Parathyroid adenoma (tissue), 2 donors: Measurements from ENCODE around the gene TMSB15C.
"Not testable (repeated sequence)": the region's sequence is repeated elsewhere in the genome, so short reads cannot be mapped to it uniquely, and the experiment has no call there.

Source experiments
- H2AFZ ChIP-seq: fragments of 300-600 bp; sonication (generic); one replicate; pipeline ENCODE4 v1.7.0; 2017; ENCODE audit warnings: antibody characterized with exemption, mild to moderate bottlenecking
- H3K27ac ChIP-seq: fragments of 300-600 bp; sonication (generic); one replicate; pipeline ENCODE4 v1.7.0; 2017
- H3K27me3 ChIP-seq: fragments of 300-600 bp; sonication (generic); one replicate; pipeline ENCODE4 v1.7.0; 2017; ENCODE audit warnings: low read length; ENCODE audit not compliant: control insufficient read depth, insufficient read depth
- H3K36me3 ChIP-seq: fragments of 300-600 bp; sonication (generic); one replicate; pipeline ENCODE4 v1.7.0; 2017; ENCODE audit warnings: low read length; ENCODE audit not compliant: control insufficient read depth, insufficient read depth
- H3K4me1 ChIP-seq: fragments of 300-600 bp; sonication (generic); one replicate; pipeline ENCODE4 v1.7.0; 2017; ENCODE audit warnings: control low read depth
- H3K4me2 ChIP-seq: fragments of 300-600 bp; sonication (generic); one replicate; pipeline ENCODE4 v1.7.0; 2017; ENCODE audit warnings: low read length
- H3K4me3 ChIP-seq: fragments of 300-600 bp; sonication (generic); one replicate; pipeline ENCODE4 v1.7.0; 2017; ENCODE audit warnings: low read depth, low read length
- H3K79me2 ChIP-seq: fragments of 300-600 bp; sonication (generic); one replicate; pipeline ENCODE4 v1.7.0; 2017; ENCODE audit warnings: control low read depth
- H3K9ac ChIP-seq: fragments of 300-600 bp; sonication (generic); one replicate; pipeline ENCODE4 v1.7.0; 2017; ENCODE audit warnings: mild to moderate bottlenecking
- H3K9me3 ChIP-seq: fragments of 300-600 bp; sonication (generic); one replicate; pipeline ENCODE4 v1.7.0; 2017; ENCODE audit warnings: low read length; ENCODE audit not compliant: control insufficient read depth
- TF ChIP-seq, protein P1 (sequence below): fragments of 300-600 bp; sonication (generic); IDR thresholded peaks from one replicate; pipeline ENCODE4 v1.7.0; 2017; ENCODE audit warnings: antibody characterized with exemption, mild to moderate bottlenecking
- donor health status: primary hyperparathyroidism.

Gene TMSB15C

GRCh38 chrX:104112326-104112951, 36.4 kb upstream of the TMSB15C start, which contains the start of gene ZCCHC18:
TSS of gene ZCCHC18 (plus strand) at chrX:104112523. CDS start at chrX:104114112, 1,589 bp downstream.
- Histone ChIP-seq H3K9me3 (no peaks in the 10 kb centered on the region), H3K4me1 (no peaks in the 10 kb centered on the region), H3K27me3 (no peaks in the 10 kb centered on the region), H3K79me2 (no peaks in the 10 kb centered on the region), H3K4me2 (peak within 1 kb of the TSS; percentile 68), H3K4me3 (peak within 1 kb of the TSS; percentile 32), H2AFZ (peak within 1 kb of the TSS; percentile 78), H3K27ac (no peak within 1 kb of the TSS), H3K9ac (no peak within 1 kb of the TSS), H3K36me3 (no peaks in the 10 kb centered on the region)
- TF ChIP-seq, protein P1, sequence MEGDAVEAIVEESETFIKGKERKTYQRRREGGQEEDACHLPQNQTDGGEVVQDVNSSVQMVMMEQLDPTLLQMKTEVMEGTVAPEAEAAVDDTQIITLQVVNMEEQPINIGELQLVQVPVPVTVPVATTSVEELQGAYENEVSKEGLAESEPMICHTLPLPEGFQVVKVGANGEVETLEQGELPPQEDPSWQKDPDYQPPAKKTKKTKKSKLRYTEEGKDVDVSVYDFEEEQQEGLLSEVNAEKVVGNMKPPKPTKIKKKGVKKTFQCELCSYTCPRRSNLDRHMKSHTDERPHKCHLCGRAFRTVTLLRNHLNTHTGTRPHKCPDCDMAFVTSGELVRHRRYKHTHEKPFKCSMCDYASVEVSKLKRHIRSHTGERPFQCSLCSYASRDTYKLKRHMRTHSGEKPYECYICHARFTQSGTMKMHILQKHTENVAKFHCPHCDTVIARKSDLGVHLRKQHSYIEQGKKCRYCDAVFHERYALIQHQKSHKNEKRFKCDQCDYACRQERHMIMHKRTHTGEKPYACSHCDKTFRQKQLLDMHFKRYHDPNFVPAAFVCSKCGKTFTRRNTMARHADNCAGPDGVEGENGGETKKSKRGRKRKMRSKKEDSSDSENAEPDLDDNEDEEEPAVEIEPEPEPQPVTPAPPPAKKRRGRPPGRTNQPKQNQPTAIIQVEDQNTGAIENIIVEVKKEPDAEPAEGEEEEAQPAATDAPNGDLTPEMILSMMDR: no peak

DNA sequence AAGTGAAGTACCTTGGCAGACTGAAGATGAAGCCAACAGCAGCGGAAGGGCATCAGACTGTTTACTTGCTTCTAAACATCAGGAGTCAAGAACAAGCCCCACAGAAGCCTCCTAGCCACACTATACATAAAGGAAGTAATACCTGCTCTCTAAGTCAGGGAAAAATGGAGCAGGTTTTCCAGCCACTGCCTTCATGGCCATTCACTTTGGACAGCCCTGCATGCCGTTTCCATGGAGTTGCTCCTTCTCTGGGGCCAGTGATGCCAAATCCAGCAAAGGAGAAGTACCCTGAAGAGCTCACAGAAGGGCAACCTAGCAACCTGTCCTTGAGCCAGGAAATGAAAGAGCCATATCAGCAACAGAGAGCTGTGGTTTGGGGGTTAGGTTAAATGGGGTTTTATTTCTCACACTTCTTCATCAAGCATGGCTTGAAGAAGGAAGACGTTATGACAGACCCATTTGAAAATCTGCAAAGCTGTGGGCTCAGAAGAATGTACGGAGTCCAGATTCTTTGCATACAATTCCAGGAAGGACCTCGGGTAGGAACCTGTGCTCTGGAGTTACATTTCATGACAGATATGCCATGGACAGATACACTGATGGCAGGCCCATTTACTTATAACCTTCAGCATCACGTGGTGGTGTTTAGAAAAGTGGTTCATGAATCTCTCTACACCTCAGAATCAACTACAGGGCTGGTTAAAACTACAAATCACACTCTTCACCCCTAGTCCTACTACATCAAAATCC, 34.6 kb upstream of the TMSB15C start:
- not testable (repeated sequence) for H3K79me2 ChIP-seq, H3K36me3 ChIP-seq, H3K4me3 ChIP-seq, H2AFZ ChIP-seq, H3K4me2 ChIP-seq, H3K27ac ChIP-seq, H3K9me3 ChIP-seq, H3K9ac ChIP-seq, H3K4me1 ChIP-seq, H3K27me3 ChIP-seq

DNA sequence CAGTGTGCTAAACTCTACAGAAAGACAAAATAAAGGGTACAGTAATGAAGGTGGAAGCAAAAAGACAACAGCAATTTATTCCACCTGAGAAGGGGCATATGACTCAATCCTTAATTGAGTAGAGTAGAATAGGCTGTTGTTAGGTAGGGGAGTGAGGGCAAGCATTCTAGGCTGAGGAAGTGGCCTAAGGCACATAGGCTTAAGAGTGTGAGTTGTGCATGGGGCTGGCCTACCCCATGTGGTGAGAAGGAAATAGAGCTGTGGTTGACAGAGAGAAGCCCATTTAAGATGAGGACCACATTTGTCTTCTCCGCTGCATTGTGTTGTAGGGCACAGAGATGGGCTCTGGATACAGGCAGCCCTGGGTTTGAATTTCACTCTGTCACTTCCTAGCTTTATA, 32.9 kb upstream of the TMSB15C start:
- H3K79me2 ChIP-seq: no peaks in the 10 kb centered on the region
- H3K27me3 ChIP-seq: no peaks in the 10 kb centered on the region
- TF ChIP-seq, protein P1: no peak
- no peak overlapping the region for H3K4me2 ChIP-seq
- no peak overlapping the region for H2AFZ ChIP-seq
- no peaks in the 10 kb centered on the region for H3K9me3 ChIP-seq
- H3K9ac ChIP-seq: no peak overlapping the region
- H3K27ac ChIP-seq: no peak overlapping the region
- no peaks in the 10 kb centered on the region for H3K36me3 ChIP-seq
- no peaks in the 10 kb centered on the region for H3K4me1 ChIP-seq
- H3K4me3 ChIP-seq: no peak overlapping the region

GRCh38 chrX:104105330-104106262, 29.6 kb upstream of the TMSB15C start:
- Histone ChIP-seq H3K4me3 (no peak overlapping the region), H3K36me3 (no peaks in the 10 kb centered on the region), H3K27ac (no peak overlapping the region), H3K9ac (no peak overlapping the region), H3K9me3 (no peaks in the 10 kb centered on the region), H3K4me1 (no peaks in the 10 kb centered on the region), H2AFZ (no peak overlapping the region), H3K79me2 (no peaks in the 10 kb centered on the region), H3K27me3 (no peaks in the 10 kb centered on the region), H3K4me2 (no peak overlapping the region)
- TF ChIP-seq, protein P1: no peak

GRCh38 chrX:104104676-104105075, 28.6 kb upstream of the TMSB15C start:
- no peak overlapping the region for H3K4me2 ChIP-seq
- no peaks in the 10 kb centered on the region for H3K27me3 ChIP-seq
- no peaks in the 10 kb centered on the region for H3K36me3 ChIP-seq
- H2AFZ ChIP-seq: no peak overlapping the region
- no peak overlapping the region for H3K4me3 ChIP-seq
- H3K4me1 ChIP-seq: no peaks in the 10 kb centered on the region
- H3K9me3 ChIP-seq: no peaks in the 10 kb centered on the region
- no peak overlapping the region for H3K9ac ChIP-seq
- H3K27ac ChIP-seq: no peak overlapping the region
- TF ChIP-seq, protein P1: no peak
- no peaks in the 10 kb centered on the region for H3K79me2 ChIP-seq
